Glutamatergic neuron (in vitro differentiated cells): Measurements from ENCODE around the gene STK4. TPM values are rescaled to one million over a fixed set of nuclear protein-coding genes. Genes with fewer than 3 reads are reported as not detected.

Experiments
- DNase-seq: peaks from one replicate; pipeline ENCODE4 v3.0.0; 2022
- H3K27ac Mint-ChIP-seq: one replicate; pipeline ENCODE4 v1.8.0; 2020; ENCODE audit warnings: mild to moderate bottlenecking, mixed read lengths, inconsistent platforms; ENCODE audit not compliant: unreplicated experiment
- H3K27me3 Mint-ChIP-seq: one replicate; pipeline ENCODE4 v1.8.0; 2020; ENCODE audit warnings: mild to moderate bottlenecking, moderate library complexity, mixed read lengths, inconsistent platforms; ENCODE audit not compliant: unreplicated experiment
- H3K36me3 Mint-ChIP-seq: one replicate; pipeline ENCODE4 v1.8.0; 2020; ENCODE audit warnings: mild to moderate bottlenecking, mixed read lengths, inconsistent platforms; ENCODE audit not compliant: unreplicated experiment
- H3K4me1 Mint-ChIP-seq: one replicate; pipeline ENCODE4 v1.8.0; 2020; ENCODE audit warnings: mild to moderate bottlenecking, low read depth, mixed read lengths, inconsistent platforms; ENCODE audit not compliant: unreplicated experiment
- H3K4me3 Mint-ChIP-seq: one replicate; pipeline ENCODE4 v1.8.0; 2020; ENCODE audit warnings: mild to moderate bottlenecking, mixed read lengths, inconsistent platforms; ENCODE audit not compliant: unreplicated experiment
- H3K9me3 Mint-ChIP-seq: one replicate; pipeline ENCODE4 v1.8.0; 2020; ENCODE audit warnings: mild to moderate bottlenecking, moderate library complexity, mixed read lengths, inconsistent platforms; ENCODE audit not compliant: unreplicated experiment
- total RNA-seq: library from RNA; stranded (reverse); fragmentation: NEBNext Ultra II Directional; extraction: Animal tissue kit (Norgen Biotek cat#: 25700); gene quantifications from one replicate; pipeline ENCODE4 v1.2.1, GENCODE V29; 2021; ENCODE audit not compliant: unreplicated experiment
- TF ChIP-seq, protein P1 (sequence below): fragments of 200-600 bp; sonication (generic); IDR thresholded peaks from one replicate; pipeline ENCODE4 v1.5.0; 2021; ENCODE audit not compliant: partially characterized antibody, unreplicated experiment

Gene STK4
- total RNA-seq, 1 donor from 2014 or later = 32.6 TPM

DNA sequence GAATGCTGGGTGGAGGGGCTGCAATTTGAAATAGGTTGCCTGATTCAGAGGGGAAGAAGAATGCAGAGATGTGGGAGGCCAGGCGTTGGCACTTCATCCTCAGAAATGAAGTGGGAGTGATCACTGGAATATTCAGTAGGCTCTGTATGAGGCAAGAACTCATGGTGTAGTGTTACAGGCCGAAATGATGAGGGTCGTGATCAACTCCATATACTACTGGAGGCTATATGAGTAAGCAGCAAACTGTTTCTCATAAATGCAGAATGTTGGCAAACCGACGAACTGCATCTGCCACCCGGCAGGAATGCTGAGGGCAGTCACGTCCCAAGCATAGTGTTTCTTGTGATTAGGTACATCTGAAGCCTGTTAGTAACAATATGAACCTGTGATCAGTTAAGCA is 121.9 kb downstream of the STK4 start:
- no peaks in the 10 kb centered on the region for H3K36me3 Mint-ChIP-seq
- DNase-seq = no peak
- H3K27ac Mint-ChIP-seq = no peak overlapping the region
- H3K4me1 Mint-ChIP-seq = peaks cover 7% of the 10 kb centered on the region
- TF ChIP-seq, protein P1, sequence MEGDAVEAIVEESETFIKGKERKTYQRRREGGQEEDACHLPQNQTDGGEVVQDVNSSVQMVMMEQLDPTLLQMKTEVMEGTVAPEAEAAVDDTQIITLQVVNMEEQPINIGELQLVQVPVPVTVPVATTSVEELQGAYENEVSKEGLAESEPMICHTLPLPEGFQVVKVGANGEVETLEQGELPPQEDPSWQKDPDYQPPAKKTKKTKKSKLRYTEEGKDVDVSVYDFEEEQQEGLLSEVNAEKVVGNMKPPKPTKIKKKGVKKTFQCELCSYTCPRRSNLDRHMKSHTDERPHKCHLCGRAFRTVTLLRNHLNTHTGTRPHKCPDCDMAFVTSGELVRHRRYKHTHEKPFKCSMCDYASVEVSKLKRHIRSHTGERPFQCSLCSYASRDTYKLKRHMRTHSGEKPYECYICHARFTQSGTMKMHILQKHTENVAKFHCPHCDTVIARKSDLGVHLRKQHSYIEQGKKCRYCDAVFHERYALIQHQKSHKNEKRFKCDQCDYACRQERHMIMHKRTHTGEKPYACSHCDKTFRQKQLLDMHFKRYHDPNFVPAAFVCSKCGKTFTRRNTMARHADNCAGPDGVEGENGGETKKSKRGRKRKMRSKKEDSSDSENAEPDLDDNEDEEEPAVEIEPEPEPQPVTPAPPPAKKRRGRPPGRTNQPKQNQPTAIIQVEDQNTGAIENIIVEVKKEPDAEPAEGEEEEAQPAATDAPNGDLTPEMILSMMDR = no peak
- H3K27me3 Mint-ChIP-seq = no peaks in the 10 kb centered on the region
- H3K9me3 Mint-ChIP-seq = no peaks in the 10 kb centered on the region
- H3K4me3 Mint-ChIP-seq = no peak overlapping the region

DNA sequence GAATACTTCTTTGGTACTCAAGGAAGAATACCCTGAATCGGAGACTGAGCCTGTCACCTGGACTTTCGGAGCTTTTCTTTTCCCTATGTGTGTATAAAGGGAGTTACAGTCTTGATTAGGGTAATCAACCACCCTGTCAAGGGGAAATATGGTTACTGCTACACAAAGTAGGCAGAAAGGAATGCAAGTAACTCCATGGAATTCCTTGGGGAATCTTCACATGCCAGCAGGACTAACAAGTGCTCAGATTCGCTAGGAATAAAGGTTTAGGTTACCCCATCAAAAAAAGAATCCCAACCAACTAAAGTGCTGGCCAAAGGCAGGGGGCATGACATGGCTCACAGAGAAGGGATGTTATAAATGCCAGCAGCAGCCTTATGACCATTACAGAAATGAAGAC is 124.2 kb downstream of the STK4 start:
- H3K4me1 Mint-ChIP-seq = peaks cover 7% of the 10 kb centered on the region
- no peaks in the 10 kb centered on the region for H3K27me3 Mint-ChIP-seq
- TF ChIP-seq, protein P1 = no peak
- no peak overlapping the region for H3K27ac Mint-ChIP-seq
- no peaks in the 10 kb centered on the region for H3K36me3 Mint-ChIP-seq
- no peak for DNase-seq
- H3K9me3 Mint-ChIP-seq = no peaks in the 10 kb centered on the region
- H3K4me3 Mint-ChIP-seq = no peak overlapping the region

DNA sequence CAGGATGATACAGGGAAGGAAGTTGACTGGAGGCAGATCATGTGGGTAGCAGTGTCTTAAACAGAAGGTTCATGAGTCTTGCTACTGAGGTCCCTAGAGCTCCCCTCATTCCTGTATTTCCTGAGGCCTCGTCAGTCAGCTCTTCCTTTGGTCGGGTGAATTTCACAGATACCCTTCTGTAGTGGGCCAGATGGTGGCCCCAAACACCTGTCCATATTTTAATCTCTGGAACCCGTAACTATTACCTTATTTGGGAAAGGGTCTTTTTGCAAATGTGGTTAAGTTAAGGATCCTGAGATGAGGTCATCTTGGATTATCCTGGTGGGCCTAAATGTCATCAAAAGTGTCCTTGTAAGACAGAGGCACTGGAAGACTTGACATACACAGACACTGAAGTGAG is 125.1 kb downstream of the STK4 start:
- DNase-seq = no peak
- no peaks in the 10 kb centered on the region for H3K27me3 Mint-ChIP-seq
- no peaks in the 10 kb centered on the region for H3K9me3 Mint-ChIP-seq
- TF ChIP-seq, protein P1 = no peak
- peak overlapping the region; percentile 36 for H3K27ac Mint-ChIP-seq
- peak overlapping the region; percentile 17 for H3K4me3 Mint-ChIP-seq
- H3K36me3 Mint-ChIP-seq = no peaks in the 10 kb centered on the region
- H3K4me1 Mint-ChIP-seq = peaks cover 7% of the 10 kb centered on the region

DNA sequence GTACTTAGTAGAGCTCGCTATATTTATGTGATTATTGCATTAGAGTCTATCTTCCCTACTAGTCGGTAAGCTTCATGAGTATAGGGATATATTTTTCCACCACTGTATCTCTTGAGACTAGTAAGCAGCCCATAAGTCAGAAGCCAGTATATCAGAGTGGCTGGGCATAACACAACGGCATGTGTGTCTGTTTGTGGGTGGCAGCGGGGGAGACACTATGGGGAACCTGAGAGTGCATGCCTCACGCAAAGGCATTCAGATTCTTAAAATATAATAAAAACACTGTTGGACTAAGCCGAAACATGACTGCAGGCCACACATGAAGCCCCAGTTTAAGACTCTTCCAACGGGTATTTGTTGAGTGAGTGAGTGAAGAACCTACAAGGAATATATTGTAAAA is 126.6 kb downstream of the STK4 start:
- TF ChIP-seq, protein P1 = no peak
- H3K36me3 Mint-ChIP-seq = no peaks in the 10 kb centered on the region
- H3K27me3 Mint-ChIP-seq = peaks cover 3% of the 10 kb centered on the region
- DNase-seq = no peak
- H3K4me3 Mint-ChIP-seq = no peak overlapping the region
- H3K4me1 Mint-ChIP-seq = peaks cover 7% of the 10 kb centered on the region
- H3K9me3 Mint-ChIP-seq = no peaks in the 10 kb centered on the region
- no peak overlapping the region for H3K27ac Mint-ChIP-seq

DNA sequence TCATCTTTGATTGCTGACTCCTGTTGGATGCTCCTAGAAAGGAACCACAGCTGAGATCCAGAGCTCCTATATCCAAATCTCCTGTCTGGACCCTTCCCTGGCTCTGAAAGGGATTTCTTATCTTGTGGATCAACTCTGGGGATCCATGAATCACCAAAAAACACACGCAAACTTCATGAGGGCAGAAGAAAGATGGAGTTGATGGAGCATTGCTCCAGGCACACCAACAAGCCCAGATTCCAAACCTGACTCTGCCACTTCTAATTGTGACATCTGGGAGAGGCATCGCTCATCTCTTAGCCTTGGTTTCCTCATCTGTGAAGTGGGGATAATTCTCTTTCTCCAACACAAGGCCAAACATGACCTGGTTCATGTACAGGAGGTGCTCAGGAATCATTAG is 127.9 kb downstream of the STK4 start:
- peaks cover 7% of the 10 kb centered on the region for H3K4me1 Mint-ChIP-seq
- peaks cover 9% of the 10 kb centered on the region for H3K27me3 Mint-ChIP-seq
- no peak for DNase-seq
- peaks cover 2% of the 10 kb centered on the region for H3K9me3 Mint-ChIP-seq
- no peak overlapping the region for H3K27ac Mint-ChIP-seq
- no peaks in the 10 kb centered on the region for H3K36me3 Mint-ChIP-seq
- TF ChIP-seq, protein P1 = no peak
- no peak overlapping the region for H3K4me3 Mint-ChIP-seq
